Measurements from ENCODE around the gene OBP2A.

The OBP2A gene

DNA sequence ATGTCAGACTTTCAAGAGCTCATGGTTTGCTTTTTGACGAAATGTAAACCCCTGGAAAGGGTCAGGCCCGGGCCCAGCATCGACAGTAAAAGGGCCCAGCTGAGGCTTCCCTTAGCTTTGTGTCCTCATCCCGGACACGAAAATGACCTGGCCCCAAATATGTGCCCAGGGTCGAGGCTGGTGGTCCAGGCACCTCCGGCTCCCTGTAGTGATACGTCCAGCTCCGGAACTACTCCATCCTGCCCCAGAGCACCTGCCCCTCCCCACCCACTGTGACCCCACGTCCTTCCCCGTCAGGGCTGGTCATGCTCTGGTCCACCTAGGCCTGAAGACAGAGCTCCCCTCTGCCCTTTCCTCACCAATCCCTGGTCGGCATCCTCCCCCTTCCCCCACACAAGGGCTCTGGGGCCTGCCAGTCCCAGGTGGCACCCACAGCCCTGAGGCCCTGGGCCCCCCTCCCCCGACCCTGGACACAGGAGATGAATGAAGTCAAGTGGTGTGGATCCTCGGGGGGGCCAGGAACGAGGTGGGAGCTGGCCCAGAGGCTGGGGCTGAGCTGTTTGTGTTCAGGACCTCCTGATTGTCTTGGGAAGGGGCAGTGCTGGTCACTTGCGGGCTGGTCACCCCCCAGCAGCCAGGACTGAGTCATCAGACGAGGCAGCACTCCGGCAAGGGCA, 6.2 kb downstream of the OBP2A start:
- no peak for DNase-seq (ENCODE audit: low spot score)

GRCh38 chr9:135552698-135553171, 6.8 kb downstream of the OBP2A start:
- DNase-seq (ENCODE audit: low spot score), result no peak

- no peak for DNase-seq (ENCODE audit: low spot score)
Observed at GRCh38 chr9:135554718-135555117, 8.8 kb downstream of the OBP2A start.

DNA sequence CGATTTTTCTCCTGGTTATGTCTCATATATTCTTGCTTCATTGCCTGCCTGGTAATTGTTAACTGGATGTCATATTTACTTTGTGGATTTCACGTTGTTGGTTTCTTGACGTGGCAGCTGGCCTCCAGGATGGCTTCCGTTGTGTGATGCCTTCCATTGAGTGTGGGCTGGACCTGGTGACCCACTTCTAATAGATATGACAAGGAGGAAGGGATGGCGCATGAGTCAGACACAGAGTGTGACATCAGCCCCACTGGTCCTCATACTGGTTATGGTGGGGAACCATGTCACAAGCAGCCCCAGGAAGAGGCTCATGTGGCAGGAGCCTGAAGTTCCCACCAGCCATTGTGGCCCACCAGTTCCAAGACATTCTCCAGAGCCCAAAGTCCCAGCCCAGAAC, 9.3 kb downstream of the OBP2A start:
- DNase-seq (ENCODE audit: low spot score), result no peak

- DNase-seq (ENCODE audit: low spot score), result no peak
Observed at GRCh38 chr9:135555910-135556309, 10.0 kb downstream of the OBP2A start.

DNA sequence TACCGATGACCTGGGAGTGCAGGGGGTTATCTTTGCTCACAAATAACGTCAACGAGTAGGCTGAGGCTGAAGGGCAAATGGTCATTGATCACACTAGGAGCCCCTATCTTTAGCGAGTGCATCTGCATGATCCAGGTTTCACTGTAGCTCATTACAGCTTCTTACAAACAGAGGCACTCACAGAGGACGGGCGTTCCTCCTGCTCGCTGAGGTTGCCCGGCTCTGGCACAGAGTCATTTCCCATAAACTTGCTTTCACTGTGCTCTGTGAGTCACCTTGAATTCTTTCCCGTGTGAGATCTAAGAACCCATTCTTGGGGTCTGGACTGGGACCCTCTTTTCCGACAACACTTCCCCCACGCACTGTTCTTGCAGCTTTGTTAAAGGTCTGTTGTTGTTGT, 13.7 kb downstream of the OBP2A start:
- no peak for DNase-seq (ENCODE audit: low spot score)

DNA sequence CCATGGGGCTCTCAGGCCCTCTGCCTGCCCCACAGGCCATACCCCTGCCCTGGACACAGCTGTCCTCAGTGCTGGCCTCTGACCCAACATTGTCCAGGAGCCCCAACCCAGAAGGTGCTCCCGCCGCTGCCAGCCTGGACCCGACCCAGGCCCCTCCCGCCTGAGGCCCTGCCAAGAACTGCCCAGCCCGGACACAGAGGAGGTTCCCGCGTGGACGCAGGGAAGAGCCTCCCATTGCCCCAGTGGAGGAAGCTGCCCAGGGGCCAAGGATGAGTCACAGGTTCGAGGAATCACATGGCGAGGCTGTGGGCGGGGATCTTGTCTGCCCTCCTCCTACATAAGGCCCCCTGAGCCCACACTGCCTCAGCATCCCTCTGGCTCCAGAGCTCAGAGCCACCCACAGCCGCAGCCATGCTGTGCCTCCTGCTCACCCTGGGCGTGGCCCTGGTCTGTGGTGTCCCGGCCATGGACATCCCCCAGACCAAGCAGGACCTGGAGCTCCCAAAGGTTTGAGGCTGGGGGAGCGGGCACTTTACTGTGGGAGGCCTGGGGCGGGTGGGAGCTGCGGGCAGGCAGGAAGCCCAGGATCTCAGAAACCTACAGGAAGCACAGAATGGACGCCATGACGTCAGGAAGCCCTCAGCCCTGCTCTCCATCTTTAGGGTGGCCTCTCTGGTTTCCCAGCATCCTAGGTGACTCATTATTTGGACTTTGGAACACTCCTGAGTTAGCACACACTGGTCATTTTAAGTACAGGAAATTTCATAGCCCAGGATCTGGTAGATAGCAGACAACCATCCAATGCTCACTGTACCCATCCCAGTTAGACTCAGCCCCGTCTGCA, 15.7 kb downstream of the OBP2A start, which contains the start of gene PAEP:
TSS of gene PAEP (plus strand) at position 366 of the 844 bp plus-strand sequence.
- no peak for DNase-seq (ENCODE audit: low spot score)

DNA sequence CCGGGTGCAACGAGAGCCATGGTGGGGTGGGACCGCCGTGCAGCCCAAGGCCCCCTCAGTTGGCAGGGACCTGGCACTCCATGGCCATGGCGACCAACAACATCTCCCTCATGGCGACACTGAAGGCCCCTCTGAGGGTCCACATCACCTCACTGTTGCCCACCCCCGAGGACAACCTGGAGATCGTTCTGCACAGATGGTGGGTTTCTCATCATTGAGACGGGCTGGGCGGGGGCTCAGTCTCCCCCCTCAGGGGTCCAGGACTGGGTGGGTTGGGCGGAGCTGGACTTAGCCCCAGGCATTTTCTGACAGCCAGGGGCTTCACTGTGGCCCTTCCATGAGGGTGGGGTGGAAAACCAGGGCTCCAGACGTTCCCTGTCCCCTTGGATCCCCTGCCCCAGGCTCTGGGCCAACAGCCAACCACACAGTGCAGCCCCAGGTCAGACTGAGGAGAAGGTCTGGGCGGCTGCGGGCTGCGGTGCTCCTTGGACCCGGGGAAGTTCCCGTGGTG, 16.4 kb downstream of the OBP2A start:
- no peak for DNase-seq (ENCODE audit: low spot score)

DNA sequence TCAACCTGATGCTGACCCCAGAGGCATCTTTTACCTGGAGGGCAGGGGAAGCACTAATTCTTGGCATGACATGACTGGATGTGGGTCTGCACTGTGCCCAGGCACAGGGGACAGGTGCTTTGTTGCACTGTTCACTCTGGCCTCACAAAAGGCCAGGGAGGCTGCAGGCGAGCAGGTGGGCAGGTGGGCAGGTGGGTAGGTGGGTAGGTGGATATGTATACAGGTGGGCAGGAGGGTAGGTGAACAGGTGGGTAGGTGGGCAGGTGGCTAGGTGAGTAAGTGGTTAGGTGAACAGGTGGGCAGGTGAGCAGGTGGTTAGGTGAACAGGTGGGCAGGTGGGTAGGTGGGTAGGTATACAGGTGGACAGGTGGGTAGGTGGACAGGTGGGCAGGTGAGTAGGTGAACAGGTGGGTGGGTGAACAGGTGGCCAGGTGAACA, 17.1 kb downstream of the OBP2A start:
- no peak for DNase-seq (ENCODE audit: low spot score)

DNA sequence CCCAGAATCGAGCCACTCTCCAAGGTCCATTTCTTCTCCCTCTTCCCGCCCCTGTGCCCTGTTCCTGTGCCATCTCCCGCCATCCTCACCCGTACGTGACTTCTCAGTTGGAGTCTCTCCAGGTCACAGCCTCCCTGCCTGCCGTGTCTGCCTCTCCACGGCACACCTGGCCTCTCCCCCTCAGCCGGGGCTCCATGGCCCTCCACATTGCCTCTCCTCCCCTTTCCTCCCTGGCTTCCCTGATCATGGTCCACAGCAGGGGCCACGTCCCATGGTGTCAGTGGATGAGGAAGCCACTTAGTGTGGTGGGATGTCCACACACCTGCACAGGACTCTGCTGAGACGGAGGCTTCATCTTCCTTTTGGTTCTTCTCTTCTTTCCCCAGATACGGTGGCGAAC, 17.9 kb downstream of the OBP2A start:
- DNase-seq (ENCODE audit: low spot score), result no peak

DNA sequence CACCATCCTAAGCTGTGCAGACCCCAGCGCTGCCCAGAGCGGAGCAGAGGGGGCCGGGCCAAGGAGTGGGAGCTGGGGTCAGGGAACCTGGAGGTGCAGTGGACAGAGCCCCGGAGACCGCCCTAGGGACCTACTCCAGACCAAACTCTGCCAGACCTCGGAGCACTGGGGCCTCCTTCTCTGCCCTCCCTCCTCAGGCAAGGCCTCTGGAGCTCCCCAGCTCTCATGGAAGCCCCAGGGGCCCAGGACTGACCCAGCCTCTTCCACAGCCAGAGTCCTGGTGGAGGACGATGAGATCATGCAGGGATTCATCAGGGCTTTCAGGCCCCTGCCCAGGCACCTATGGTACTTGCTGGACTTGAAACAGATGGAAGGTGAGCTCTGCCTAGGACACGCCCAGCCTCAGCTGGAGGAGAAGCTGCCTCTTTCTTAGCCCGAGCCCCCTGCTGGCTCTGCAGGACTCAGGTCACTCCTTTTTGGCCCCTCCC, 19.3 kb downstream of the OBP2A start:
- no peak for DNase-seq (ENCODE audit: low spot score)

DNA sequence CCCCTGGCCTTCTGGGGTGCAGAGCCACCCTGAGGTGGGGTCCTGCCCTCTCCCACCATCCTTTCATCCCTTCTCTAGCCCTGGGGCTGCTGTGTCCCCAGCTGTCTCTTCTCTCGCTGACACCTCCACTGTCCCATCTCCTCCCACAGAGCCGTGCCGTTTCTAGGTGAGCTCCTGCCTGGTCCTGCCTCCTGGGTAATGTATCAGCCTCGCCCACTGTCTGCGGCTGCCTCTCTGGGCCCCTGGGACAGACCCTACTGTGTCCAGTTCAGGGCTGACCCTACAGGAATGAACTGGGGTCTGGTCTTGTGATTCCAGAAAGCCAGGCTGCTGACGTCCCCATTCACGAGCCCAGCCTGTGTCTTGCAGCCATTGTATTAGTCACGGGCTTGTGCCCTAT, 19.7 kb downstream of the OBP2A start:
- DNase-seq (ENCODE audit: low spot score), result no peak

GRCh38 chr9:135566552-135566951, 20.6 kb downstream of the OBP2A start:
- DNase-seq (ENCODE audit: low spot score), result no peak

DNA sequence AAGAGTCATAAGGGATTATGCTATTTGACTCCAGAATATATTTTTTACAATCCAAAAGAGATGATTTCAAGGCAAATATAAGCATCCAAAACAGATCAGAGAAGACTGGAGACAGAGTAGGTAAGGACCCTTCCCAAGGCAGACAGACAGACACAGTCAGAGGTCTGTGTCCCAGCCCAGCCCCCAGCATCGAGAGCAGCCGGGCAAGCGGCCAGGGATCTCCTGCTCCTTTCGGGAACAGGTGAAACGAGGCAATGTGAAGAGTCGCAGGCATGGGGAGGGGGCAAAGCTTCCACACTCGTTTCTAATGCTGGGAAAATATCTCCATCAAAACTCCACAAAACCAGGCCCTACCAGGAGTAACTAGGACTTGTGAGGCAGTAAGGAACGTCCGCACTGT, 21.4 kb downstream of the OBP2A start:
- DNase-seq (ENCODE audit: low spot score), result no peak

- DNase-seq (ENCODE audit: low spot score), result no peak
Observed at GRCh38 chr9:135568026-135568425, 22.1 kb downstream of the OBP2A start.

GRCh38 chr9:135570456-135570855, 24.5 kb downstream of the OBP2A start:
- no peak for DNase-seq (ENCODE audit: low spot score)

DNA sequence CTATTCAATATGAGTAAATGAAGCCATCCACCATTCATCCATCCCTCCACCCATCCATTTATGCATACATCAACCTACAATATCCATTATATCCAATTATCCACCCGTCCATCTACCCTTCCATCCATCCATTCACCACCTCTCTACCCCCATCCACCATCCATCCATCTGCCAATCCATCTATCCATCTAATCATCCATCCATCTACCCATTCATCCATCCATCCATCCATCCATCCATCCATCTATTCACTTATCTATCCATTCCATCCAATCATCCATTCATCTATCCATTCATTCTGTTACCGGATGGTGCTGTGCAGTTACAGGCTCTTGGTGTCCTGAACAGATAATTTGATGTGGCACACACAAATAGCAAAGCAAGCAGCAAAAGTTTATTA, 26.3 kb downstream of the OBP2A start:
- DNase-seq (ENCODE audit: low spot score), result no peak

GRCh38 chr9:135573124-135573523, 27.2 kb downstream of the OBP2A start:
- no peak for DNase-seq (ENCODE audit: low spot score)

DNA sequence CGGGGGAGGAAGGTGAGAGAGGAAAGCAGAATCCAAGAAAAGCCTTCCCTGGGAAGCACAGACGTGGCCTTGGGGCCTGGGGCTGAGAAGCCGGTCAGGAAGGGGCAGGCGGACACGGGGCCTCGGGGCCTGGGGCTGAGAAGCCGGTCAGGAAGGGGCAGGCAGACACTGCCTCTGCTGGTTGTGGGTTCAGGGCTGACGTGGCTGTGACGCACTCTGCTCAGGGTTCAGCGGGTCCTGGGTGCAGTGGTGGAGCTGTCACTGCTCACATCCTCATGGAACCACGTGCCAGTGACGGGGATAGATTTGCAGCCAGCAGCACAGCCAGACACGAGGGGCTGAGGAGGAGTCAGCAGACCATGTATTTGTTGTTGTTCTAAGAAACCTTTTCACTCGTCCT, 28.4 kb downstream of the OBP2A start:
- no peak for DNase-seq (ENCODE audit: low spot score)

- DNase-seq (ENCODE audit: low spot score), result no peak
Observed at GRCh38 chr9:135574943-135575342, 29.0 kb downstream of the OBP2A start.

DNA sequence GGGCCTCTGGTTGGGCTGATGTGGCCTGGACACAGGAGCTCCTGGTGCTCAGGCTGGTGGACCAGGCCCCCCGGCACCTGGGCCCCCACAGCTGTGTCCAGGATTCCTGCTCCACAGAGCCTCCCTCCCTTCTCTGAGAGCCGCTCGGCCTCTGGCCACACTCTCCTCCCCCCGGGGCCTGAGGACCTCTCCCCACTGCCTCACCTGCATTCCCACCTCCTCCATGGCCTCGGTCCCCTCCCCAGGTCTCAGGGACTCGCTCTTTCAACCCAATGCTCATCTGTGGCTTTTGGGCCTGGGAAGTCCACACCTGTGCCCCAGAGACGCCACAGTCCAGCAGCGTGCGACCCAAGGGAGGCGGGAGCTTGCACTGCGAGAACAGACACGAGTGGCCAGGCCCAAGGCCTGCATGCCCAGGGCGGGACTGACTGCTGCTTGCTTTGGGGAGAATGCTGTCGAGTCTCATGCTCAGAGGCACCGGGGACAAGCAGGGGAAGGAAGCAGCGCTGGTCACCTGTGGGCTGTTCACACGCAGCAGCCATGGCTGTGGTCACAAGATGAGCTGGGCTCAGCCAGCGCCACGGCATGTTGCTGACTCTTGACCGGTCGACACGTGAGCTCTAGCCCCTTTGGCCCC, 30.2 kb downstream of the OBP2A start:
- no peak for DNase-seq (ENCODE audit: low spot score)

GRCh38 chr9:135577256-135577655, 31.3 kb downstream of the OBP2A start:
- DNase-seq (ENCODE audit: low spot score), result no peak

DNA sequence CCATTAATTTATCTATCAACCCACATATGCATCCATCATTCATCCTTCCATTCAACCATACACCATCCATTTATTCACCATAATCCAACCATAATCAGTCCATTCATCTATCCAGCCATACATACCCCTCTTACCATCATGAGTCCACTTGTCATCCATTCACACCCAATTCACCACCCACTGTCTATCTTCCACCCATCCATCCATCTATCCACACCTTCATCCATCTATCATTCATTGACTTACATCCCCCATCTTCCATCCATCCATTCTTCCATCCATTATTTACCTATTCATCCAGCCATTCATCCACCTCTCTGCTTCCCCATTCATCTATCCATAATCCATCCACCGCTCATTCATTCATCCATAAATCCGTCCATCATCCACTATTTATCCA, 33.4 kb downstream of the OBP2A start:
- DNase-seq (ENCODE audit: low spot score), result no peak
